ENCODE results near the gene IQGAP2. TPM values are rescaled to one million over a fixed set of nuclear protein-coding genes. Genes with fewer than 3 reads are reported as not detected.
A peak's percentile ranks its signal among the peaks of the same experiment; 100 is the strongest.

The IQGAP2 gene
- total RNA-seq, 1 donor from 2014 or later: 14.2 TPM

- TF ChIP-seq CTCF (conservative IDR thresholded peaks at IDR 0.05): no peak
- Mint-ChIP-seq H3K27ac (ENCODE audit: unreplicated experiment) (no peak overlapping the region), H3K4me3 (no peak overlapping the region), H3K27me3 (ENCODE audit: low read depth) (peaks cover 12% of the 10 kb centered on the region), H3K36me3 (ENCODE audit: low read depth) (no peaks in the 10 kb centered on the region), H3K9me3 (no peaks in the 10 kb centered on the region), H3K4me1 (no peaks in the 10 kb centered on the region)
- DNase-seq (ENCODE audit: low read depth, low spot score): no peak
These were observed 5.1 kb downstream of the IQGAP2 start for GRCh38 chr5:76408104-76408654.

- Mint-ChIP-seq H3K36me3 (ENCODE audit: low read depth) (no peaks in the 10 kb centered on the region), H3K4me1 (no peaks in the 10 kb centered on the region), H3K27me3 (ENCODE audit: low read depth) (no peaks in the 10 kb centered on the region), H3K9me3 (no peaks in the 10 kb centered on the region), H3K4me3 (no peak overlapping the region), H3K27ac (ENCODE audit: unreplicated experiment) (no peak overlapping the region)
- no peak for TF ChIP-seq CTCF (conservative IDR thresholded peaks at IDR 0.05)
- DNase-seq (ENCODE audit: low read depth, low spot score): no peak
These were observed 9.4 kb downstream of the IQGAP2 start for GRCh38 chr5:76412511-76412910.

- TF ChIP-seq CTCF (conservative IDR thresholded peaks at IDR 0.05): no peak
- DNase-seq (ENCODE audit: low read depth, low spot score): no peak
- Mint-ChIP-seq H3K4me1 (no peaks in the 10 kb centered on the region), H3K4me3 (no peak overlapping the region), H3K27ac (ENCODE audit: unreplicated experiment) (peak overlapping the region; percentile 2), H3K9me3 (no peaks in the 10 kb centered on the region), H3K27me3 (ENCODE audit: low read depth) (no peaks in the 10 kb centered on the region), H3K36me3 (ENCODE audit: low read depth) (no peaks in the 10 kb centered on the region)
These were observed 10.7 kb downstream of the IQGAP2 start for GRCh38 chr5:76413746-76414145.

GRCh38 chr5:76414788-76415187 is 11.7 kb downstream of the IQGAP2 start:
- Mint-ChIP-seq H3K27ac (ENCODE audit: unreplicated experiment) (no peak overlapping the region), H3K4me1 (no peaks in the 10 kb centered on the region), H3K36me3 (ENCODE audit: low read depth) (no peaks in the 10 kb centered on the region), H3K9me3 (no peaks in the 10 kb centered on the region), H3K4me3 (no peak overlapping the region), H3K27me3 (ENCODE audit: low read depth) (no peaks in the 10 kb centered on the region)
- DNase-seq (ENCODE audit: low read depth, low spot score): no peak
- TF ChIP-seq CTCF (conservative IDR thresholded peaks at IDR 0.05): no peak

GRCh38 chr5:76415855-76416254 is 12.8 kb downstream of the IQGAP2 start:
- Mint-ChIP-seq H3K27ac (ENCODE audit: unreplicated experiment) (no peak overlapping the region), H3K36me3 (ENCODE audit: low read depth) (no peaks in the 10 kb centered on the region), H3K27me3 (ENCODE audit: low read depth) (no peaks in the 10 kb centered on the region), H3K4me3 (no peak overlapping the region), H3K4me1 (no peaks in the 10 kb centered on the region), H3K9me3 (no peaks in the 10 kb centered on the region)
- no peak for DNase-seq (ENCODE audit: low read depth, low spot score)
- no peak for TF ChIP-seq CTCF (conservative IDR thresholded peaks at IDR 0.05)

Data from neural crest cell (in vitro differentiated cells).